GM12878 (cell line): ENCODE results near the gene KRT6B. TPM values are rescaled to one million over a fixed set of nuclear protein-coding genes. Genes with fewer than 3 reads are reported as not detected.

ENCODE experiments used
- ATAC-seq: fragments of 200-7000 bp; cut with Tn5 transposase; 3 replicates; pipeline ENCODE4 v1.9.1; 2020; ENCODE audit warnings: mild to moderate bottlenecking, moderate library complexity
- BruUV-seq: library from RNA; stranded (reverse); fragments of 400-500 nt; replicated peaks from 2 replicates; lab custom pipeline; 2021; lab: Mats Ljungman, UMichigan
- CTCF ChIA-PET: fragments of 300-600 bp; sonication (Branson Sonifier 250); formaldehyde crosslinking; extraction: SDS; loops from one replicate; lab custom pipeline; 2021; ENCODE audit warnings: inconsistent platforms; lab: Yijun Ruan, JAX
- POLR2A ChIA-PET: fragments of 350-600 bp; formaldehyde crosslinking; extraction: SDS; loops from one replicate; lab custom pipeline; 2021; ENCODE audit warnings: inconsistent platforms; lab: Charles Lee
- RAD21 ChIA-PET: fragments of 300-600 bp; sonication (Branson Sonifier 250); formaldehyde crosslinking; loops from one replicate; lab custom pipeline; 2023; ENCODE audit warnings: antibody characterized with exemption; ENCODE audit not compliant: unreplicated experiment; lab: Charles Lee
- SMC1A ChIA-PET: fragments of 300-600 bp; sonication (Branson Sonifier 250); formaldehyde crosslinking; loops from one replicate; lab custom pipeline; 2023; ENCODE audit not compliant: unreplicated experiment, uncharacterized antibody; lab: Charles Lee
- DNase-seq: peaks from one replicate; pipeline ENCODE4 v3.0.0-alpha.2; 2011; ENCODE audit warnings: low read depth, low spot score
- FAIRE-seq: peaks from 3 replicates; lab custom pipeline; 2011; peaks lifted over from hg19 to GRCh38; lab: Jason Lieb, UNC
- H2AFZ ChIP-seq: 2 replicates; pipeline ENCODE4 v1.6.0; 2011; ENCODE audit warnings: low read depth, low read length, control low read depth; ENCODE audit not compliant: control insufficient read depth
- H3K27ac ChIP-seq: 2 replicates; pipeline ENCODE4 v1.5.1; 2011; ENCODE audit warnings: control low read depth; ENCODE audit not compliant: control insufficient read depth, insufficient read depth
- H3K27me3 ChIP-seq, 2 experiments: replicated peaks in 1 of 2; 2 replicates each; pipeline versions ENCODE4 v1.6.0 to v1.6.1; 2011; ENCODE audit warnings: low read length in 1 of 2; ENCODE audit not compliant: control insufficient read depth in 2 of 2, insufficient read depth in 2 of 2
- H3K36me3 ChIP-seq, 2 experiments: 2 replicates each; pipeline ENCODE4 v1.5.1; 2011; ENCODE audit warnings: low read length in 1 of 2; ENCODE audit not compliant: control insufficient read depth in 2 of 2, insufficient read depth in 2 of 2
- H3K4me1 ChIP-seq: 2 replicates; pipeline ENCODE4 v1.6.1; 2011; ENCODE audit warnings: mild to moderate bottlenecking, low read length, moderate library complexity, mixed read lengths; ENCODE audit not compliant: control insufficient read depth, insufficient read depth
- H3K4me2 ChIP-seq: 2 replicates; pipeline ENCODE4 v1.6.0; 2011; ENCODE audit warnings: control low read depth; ENCODE audit not compliant: control insufficient read depth, insufficient read depth
- H3K4me3 ChIP-seq: fragments of 200-600 bp; sonication (generic); 2 replicates; pipeline ENCODE4 v1.5.1; 2016
- H3K79me2 ChIP-seq: 2 replicates; pipeline ENCODE4 v1.6.0; 2011; ENCODE audit warnings: low read length; ENCODE audit not compliant: control insufficient read depth, insufficient read depth
- H3K9ac ChIP-seq: 2 replicates; pipeline ENCODE4 v1.8.0; 2011; ENCODE audit warnings: low read length, control low read depth, mixed read lengths; ENCODE audit not compliant: control insufficient read depth, insufficient read depth
- H3K9me3 ChIP-seq: replicated peaks from 3 replicates; pipeline ENCODE4 v1.5.1; 2011; ENCODE audit warnings: mild to moderate bottlenecking, low read length; ENCODE audit not compliant: control insufficient read depth, insufficient read depth
- H4K20me1 ChIP-seq: 2 replicates; pipeline ENCODE4 v1.6.0; 2011; ENCODE audit not compliant: control insufficient read depth, insufficient read depth
- BCLAF1 ChIP-seq: fragments of 450-650 bp; IDR thresholded peaks from 2 replicates; pipeline ENCODE4 v1.6.1; 2017; ENCODE audit warnings: antibody characterized with exemption, mild to moderate bottlenecking, moderate library complexity
- CHD2 ChIP-seq: IDR thresholded peaks from 2 replicates; pipeline ENCODE4 v1.6.1; 2011; ENCODE audit warnings: low read depth, low read length, improper control_type of control experiment, borderline replicate concordance
- CHD4 ChIP-seq: fragments of 200-600 bp; sonication (generic); IDR thresholded peaks from 2 replicates; pipeline ENCODE4 v1.6.1; 2016; ENCODE audit warnings: mild to moderate bottlenecking
- CREM ChIP-seq: IDR thresholded peaks from 2 replicates; pipeline ENCODE4 v1.6.1; 2014; ENCODE audit warnings: antibody characterized with exemption, low read depth
- FOXM1 ChIP-seq: IDR thresholded peaks from 2 replicates; pipeline ENCODE4 v1.6.1; 2012; ENCODE audit warnings: low read depth, mild to moderate bottlenecking, inconsistent platforms, low read length, moderate library complexity
- GATAD2B ChIP-seq: fragments of 450-650 bp; conservative IDR thresholded peaks from 2 replicates; pipeline ENCODE4 v1.6.1; 2017; ENCODE audit warnings: low read depth, mild to moderate bottlenecking, moderate library complexity
- HDAC6 ChIP-seq: fragments of 200-600 bp; sonication (generic); IDR thresholded peaks from one replicate; pipeline ENCODE4 v1.8.0; 2017; ENCODE audit warnings: antibody characterized with exemption; ENCODE audit not compliant: unreplicated experiment
- KAT2A ChIP-seq: conservative IDR thresholded peaks from 2 replicates; pipeline ENCODE4 v1.6.1; 2011; ENCODE audit warnings: low read depth, low read length; ENCODE audit not compliant: control insufficient read depth
- KLF5 ChIP-seq: fragments of 450-650 bp; IDR thresholded peaks from 2 replicates; pipeline ENCODE4 v1.6.1; 2014; ENCODE audit warnings: mild to moderate bottlenecking; ENCODE audit not compliant: partially characterized antibody
- MYC ChIP-seq: IDR thresholded peaks from 2 replicates; pipeline ENCODE4 v1.6.1; 2011; ENCODE audit warnings: mild to moderate bottlenecking, low read length, moderate library complexity, inconsistent platforms; ENCODE audit not compliant: insufficient read depth, insufficient replicate concordance, insufficient read length, severe bottlenecking
- NKRF ChIP-seq: fragments of 450-650 bp; conservative IDR thresholded peaks from 2 replicates; pipeline ENCODE4 v1.6.1; 2017; ENCODE audit warnings: mild to moderate bottlenecking, moderate library complexity
- RB1 ChIP-seq: fragments of 450-650 bp; formaldehyde crosslinking; IDR thresholded peaks from 2 replicates; pipeline ENCODE4 v1.6.1; 2017; ENCODE audit warnings: mild to moderate bottlenecking, borderline replicate concordance
- RCOR1 ChIP-seq: conservative IDR thresholded peaks from 2 replicates; pipeline ENCODE4 v1.6.1; 2012; ENCODE audit warnings: low read depth, low read length, improper control_type of control experiment
- SMAD5 ChIP-seq: IDR thresholded peaks from 2 replicates; pipeline ENCODE4 v1.6.1; 2016; ENCODE audit warnings: antibody characterized with exemption, low read depth
- ZBTB33 ChIP-seq: fragments of 450-650 bp; IDR thresholded peaks from 2 replicates; pipeline ENCODE4 v1.6.1; 2017; ENCODE audit warnings: mild to moderate bottlenecking
- WGBS: methylation state at CpG from one replicate; pipeline ENCODE4 v1.1.6; 2016; ENCODE audit warnings: low lambda C conversion rate; ENCODE audit not compliant: insufficient replicate concordance, insufficient coverage; ENCODE audit errors: missing lambda C conversion rate; 5-methylcytosine and 5-hydroxymethylcytosine counted together
- in situ Hi-C: fragments of 300-500 bp; cut with MboI; formaldehyde crosslinking; loops from 9 replicates; pipeline ENCODE4 v1.14.3; 2018; ENCODE audit warnings: mixed read lengths
- intact Hi-C: fragments of 100-400 bp; cut with micrococcal nuclease; formaldehyde crosslinking; loops from one replicate; pipeline ENCODE4 v1.14.2; 2022; ENCODE audit not compliant: unreplicated experiment
- polyA plus RNA-seq, 11 experiments: library from polyadenylated mRNA; depleted of rRNA in 4 of 11; unstranded in 6 of 11; stranded (reverse) in 5 of 11; fragments of >200 nt; fragmentation: Nextera tagmentation in 4 of 11; fragmentation: Illumina TruSeq in 1 of 11; extraction: Ambion mirVana in 4 of 11; extraction: Trizol in 1 of 11; gene quantifications; 1 replicate in 1 of 11; 2 replicates in 10 of 11; pipeline versions ENCODE4 v1.2.1 to v1.2.3, GENCODE V29; 2011 to 2016; ENCODE audit warnings: inconsistent platforms in 2 of 11, missing spikeins in 2 of 11, low read depth in 1 of 11
- total RNA-seq, 4 experiments: library from RNA; depleted of rRNA in 3 of 4; stranded (reverse); fragments of >200 nt in 3 of 4; fragmentation: Illumina TruSeq in 1 of 4; extraction: Trizol in 1 of 4; gene quantifications; 2 replicates each; pipeline versions ENCODE4 v1.2.1 to v1.2.3, GENCODE V29; 2013 to 2021
- TF ChIP-seq, protein P1 (sequence below): IDR thresholded peaks from 2 replicates; pipeline ENCODE4 v1.6.1; 2012; ENCODE audit warnings: low read depth, low read length, improper control_type of control experiment
- TF ChIP-seq, protein P2 (sequence below): IDR thresholded peaks from 2 replicates; pipeline ENCODE4 v1.6.1; 2012; ENCODE audit warnings: low read depth, low read length, improper control_type of control experiment

The KRT6B gene
- total and polyA plus RNA-seq, 10 of the 15 experiments (the other 5 are each of a cell fraction or from before 2014, with no cell fraction given), result 0.07 TPM; not detected in 9

- Histone ChIP-seq H3K36me3 (no peaks in the 10 kb centered on the region), H2AFZ (no peak overlapping the region), H3K79me2 (no peaks in the 10 kb centered on the region), H3K27ac (no peak overlapping the region), H3K9me3 (no peaks in the 10 kb centered on the region), H4K20me1 (no peaks in the 10 kb centered on the region), H3K27me3 (peaks cover 0 to 2% of the 10 kb centered on the region in 2 experiments; a peak in 1 of 4 replicates), H3K4me2 (no peak overlapping the region), H3K4me1 (no peaks in the 10 kb centered on the region), H3K4me3 (no peak overlapping the region), H3K9ac (no peak overlapping the region)
- no TSS peak for BruUV-seq
- ChIA-PET SMC1A (no interaction called here), POLR2A (no interaction called here), RAD21 (no interaction called here), CTCF (no interaction called here)
- DNase-seq (no peak), FAIRE-seq (no peak), ATAC-seq (no peak)
- WGBS, result 5% methylated on average over 1 of the region's 1 CpG
- in situ Hi-C loops (no loop called here), intact Hi-C loops (no loop called here)
- TF ChIP-seq RB1, result no peak
- TF ChIP-seq RCOR1, result no peak
- TF ChIP-seq FOXM1, result no peak
- TF ChIP-seq HDAC6, result no peak
- no peak for TF ChIP-seq CHD4
- TF ChIP-seq ZBTB33, result no peak
- no peak for TF ChIP-seq KLF5
- TF ChIP-seq, protein P1, sequence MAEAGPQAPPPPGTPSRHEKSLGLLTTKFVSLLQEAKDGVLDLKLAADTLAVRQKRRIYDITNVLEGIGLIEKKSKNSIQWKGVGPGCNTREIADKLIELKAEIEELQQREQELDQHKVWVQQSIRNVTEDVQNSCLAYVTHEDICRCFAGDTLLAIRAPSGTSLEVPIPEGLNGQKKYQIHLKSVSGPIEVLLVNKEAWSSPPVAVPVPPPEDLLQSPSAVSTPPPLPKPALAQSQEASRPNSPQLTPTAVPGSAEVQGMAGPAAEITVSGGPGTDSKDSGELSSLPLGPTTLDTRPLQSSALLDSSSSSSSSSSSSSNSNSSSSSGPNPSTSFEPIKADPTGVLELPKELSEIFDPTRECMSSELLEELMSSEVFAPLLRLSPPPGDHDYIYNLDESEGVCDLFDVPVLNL, result no peak
- no peak for TF ChIP-seq MYC
- TF ChIP-seq CHD2, result no peak
- TF ChIP-seq, protein P2, sequence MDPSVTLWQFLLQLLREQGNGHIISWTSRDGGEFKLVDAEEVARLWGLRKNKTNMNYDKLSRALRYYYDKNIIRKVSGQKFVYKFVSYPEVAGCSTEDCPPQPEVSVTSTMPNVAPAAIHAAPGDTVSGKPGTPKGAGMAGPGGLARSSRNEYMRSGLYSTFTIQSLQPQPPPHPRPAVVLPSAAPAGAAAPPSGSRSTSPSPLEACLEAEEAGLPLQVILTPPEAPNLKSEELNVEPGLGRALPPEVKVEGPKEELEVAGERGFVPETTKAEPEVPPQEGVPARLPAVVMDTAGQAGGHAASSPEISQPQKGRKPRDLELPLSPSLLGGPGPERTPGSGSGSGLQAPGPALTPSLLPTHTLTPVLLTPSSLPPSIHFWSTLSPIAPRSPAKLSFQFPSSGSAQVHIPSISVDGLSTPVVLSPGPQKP, result no peak
- TF ChIP-seq NKRF, result no peak
- no peak for TF ChIP-seq GATAD2B
- TF ChIP-seq CREM, result no peak
- no peak for TF ChIP-seq SMAD5
- no peak for TF ChIP-seq KAT2A
- TF ChIP-seq BCLAF1, result no peak
These were observed 35.2 kb downstream of the KRT6B start for GRCh38 chr12:52416795-52417194.
